HUES64 (cell line): ENCODE results near the gene CDC42BPA.
"Not testable (repeated sequence)": the region's sequence is repeated elsewhere in the genome, so short reads cannot be mapped to it uniquely, and the experiment has no call there.

ENCODE experiments used
- H3K27ac ChIP-seq: 2 replicates; pipeline ENCODE4 v1.7.0; 2013; ENCODE audit warnings: low read depth, low read length, inconsistent platforms
- H3K27me3 ChIP-seq: 2 replicates; pipeline ENCODE4 v1.6.1; 2013; ENCODE audit warnings: mild to moderate bottlenecking, low read length; ENCODE audit not compliant: insufficient read depth
- H3K36me3 ChIP-seq: 2 replicates; pipeline ENCODE4 v1.6.1; 2013; ENCODE audit warnings: mild to moderate bottlenecking, low read length; ENCODE audit not compliant: insufficient read depth
- H3K4me1 ChIP-seq: 2 replicates; pipeline ENCODE4 v1.6.1; 2013; ENCODE audit warnings: mild to moderate bottlenecking, low read length, moderate library complexity; ENCODE audit not compliant: insufficient read depth
- H3K4me3 ChIP-seq: 2 replicates; pipeline ENCODE4 v1.5.1; 2013; ENCODE audit warnings: mild to moderate bottlenecking, low read length, moderate library complexity
- H3K9ac ChIP-seq: 2 replicates; pipeline ENCODE4 v1.6.1; 2013; ENCODE audit warnings: mild to moderate bottlenecking, low read depth, low read length
- H3K9me3 ChIP-seq: 2 replicates; pipeline ENCODE4 v1.6.1; 2013; ENCODE audit warnings: low read depth, low read length; ENCODE audit not compliant: insufficient read depth
- WGBS: fragments of 150-250, 120-280 bp; methylation state at CpG from one replicate; pipeline ENCODE4 v1.1.7; 2013; ENCODE audit warnings: missing lambda C conversion rate; 5-methylcytosine and 5-hydroxymethylcytosine counted together

The CDC42BPA gene

DNA sequence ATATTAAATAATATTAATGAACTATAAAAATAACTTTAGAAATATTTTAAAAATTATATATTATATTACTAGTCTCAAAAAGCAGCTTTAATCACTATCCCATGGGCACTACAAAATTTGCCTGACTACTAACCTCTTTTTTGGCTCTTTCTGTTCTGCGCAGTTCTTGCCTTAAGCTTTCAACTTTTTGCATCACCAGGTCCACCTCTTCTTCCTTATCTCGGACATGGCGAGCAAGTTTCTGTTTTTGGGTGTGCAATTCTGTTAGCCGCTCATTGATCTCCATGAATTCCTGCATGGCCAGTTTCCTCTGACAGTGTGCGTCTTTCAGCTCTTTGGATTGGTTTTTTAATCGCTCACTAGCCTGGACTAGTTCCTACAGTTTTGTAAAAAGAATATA is 205.8 kb downstream of the CDC42BPA start:
- 94% methylated on average over 6 of the region's 6 CpGs for WGBS
- H3K4me1 ChIP-seq: no peaks in the 10 kb centered on the region
- no peak overlapping the region for H3K4me3 ChIP-seq
- H3K9ac ChIP-seq: no peak overlapping the region
- no peak overlapping the region for H3K27ac ChIP-seq
- no peaks in the 10 kb centered on the region for H3K27me3 ChIP-seq
- no peaks in the 10 kb centered on the region for H3K9me3 ChIP-seq
- H3K36me3 ChIP-seq: peaks cover 24% of the 10 kb centered on the region

GRCh38 chr1:227111782-227112181 is 206.5 kb downstream of the CDC42BPA start:
- Histone ChIP-seq H3K4me3 (no peak overlapping the region), H3K27me3 (no peaks in the 10 kb centered on the region), H3K9ac (no peak overlapping the region), H3K9me3 (no peaks in the 10 kb centered on the region), H3K4me1 (no peaks in the 10 kb centered on the region), H3K27ac (no peak overlapping the region), H3K36me3 (peaks cover 24% of the 10 kb centered on the region)
- WGBS: 88% methylated on average over 1 of the region's 2 CpGs

GRCh38 chr1:227105291-227105690 is 213.0 kb downstream of the CDC42BPA start:
- not testable (repeated sequence) for H3K4me1 ChIP-seq, H3K4me3 ChIP-seq, H3K27ac ChIP-seq, H3K9ac ChIP-seq, H3K9me3 ChIP-seq, H3K27me3 ChIP-seq
- WGBS: 91% methylated on average over 3 of the region's 3 CpGs
- peaks cover 28% of the 10 kb centered on the region for H3K36me3 ChIP-seq

- Histone ChIP-seq H3K4me1 (no peaks in the 10 kb centered on the region), H3K9me3 (no peaks in the 10 kb centered on the region), H3K36me3 (peaks cover 38% of the 10 kb centered on the region), H3K27ac (no peak overlapping the region), H3K9ac (no peak overlapping the region), H3K27me3 (no peaks in the 10 kb centered on the region), H3K4me3 (no peak overlapping the region)
- 95% methylated on average over 5 of the region's 5 CpGs for WGBS
These were observed 216.2 kb downstream of the CDC42BPA start for GRCh38 chr1:227102056-227102455.

DNA sequence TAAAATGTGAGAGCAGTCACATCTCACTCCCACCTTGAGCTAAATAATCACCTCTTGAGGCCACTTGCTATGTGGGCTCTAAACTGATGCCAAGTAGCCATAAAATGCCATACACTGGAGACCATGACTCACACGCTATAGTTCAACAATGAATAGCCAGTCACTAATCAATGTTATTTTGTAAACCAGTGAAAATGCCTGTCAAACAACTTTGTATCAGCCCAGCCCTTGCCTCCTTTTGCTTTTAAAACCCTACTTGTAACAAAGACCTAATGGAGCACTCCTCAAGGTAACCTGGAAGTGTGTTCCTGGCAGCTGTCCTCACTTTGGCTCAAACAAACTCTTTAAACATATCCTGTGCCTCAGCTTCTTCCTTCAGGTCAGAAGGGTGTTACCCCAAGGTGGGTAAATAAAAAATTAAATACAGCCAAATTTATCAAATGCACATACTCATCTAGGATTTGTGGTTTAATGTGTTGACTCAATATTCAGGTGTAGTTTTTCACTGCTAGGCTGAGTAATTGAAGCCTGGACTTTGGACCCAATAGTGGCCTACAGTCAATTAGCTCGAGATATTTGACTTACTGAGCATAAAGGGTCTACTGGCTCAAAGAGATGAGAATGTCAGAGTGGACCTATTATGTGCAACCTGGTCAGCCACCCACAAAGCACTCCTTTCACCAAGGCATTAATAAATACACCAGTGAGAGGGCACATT is 223.9 kb downstream of the CDC42BPA start:
- H3K9ac ChIP-seq: no peak overlapping the region
- no peaks in the 10 kb centered on the region for H3K9me3 ChIP-seq
- WGBS: 94% methylated on average over 2 of the region's 2 CpGs
- H3K27me3 ChIP-seq: no peaks in the 10 kb centered on the region
- no peak overlapping the region for H3K27ac ChIP-seq
- H3K36me3 ChIP-seq: peaks cover 25% of the 10 kb centered on the region
- H3K4me3 ChIP-seq: no peak overlapping the region
- H3K4me1 ChIP-seq: no peaks in the 10 kb centered on the region

DNA sequence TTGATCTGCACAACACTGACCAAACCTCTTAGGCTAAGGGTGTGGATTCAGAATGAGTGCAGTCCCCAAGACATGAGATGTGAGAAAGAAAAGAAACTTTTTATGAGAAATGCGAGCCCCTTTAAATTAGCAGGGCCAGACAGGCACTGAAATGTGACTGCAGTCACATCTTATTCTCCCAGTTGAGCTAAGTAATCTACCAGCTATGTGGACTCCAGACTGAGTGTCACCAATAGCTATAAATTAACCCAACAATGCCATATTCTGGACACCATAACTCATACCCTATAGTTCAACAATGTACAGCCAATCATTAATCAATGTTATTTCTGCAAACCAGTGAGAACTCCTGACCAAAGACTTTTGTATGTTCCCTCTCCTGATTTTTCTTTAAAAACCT is 225.0 kb downstream of the CDC42BPA start:
- Histone ChIP-seq H3K36me3 (peaks cover 14% of the 10 kb centered on the region; the same call in 1 of the 2 replicates), H3K4me1 (no peaks in the 10 kb centered on the region), H3K27me3 (no peaks in the 10 kb centered on the region), H3K27ac (no peak overlapping the region), H3K4me3 (no peak overlapping the region), H3K9me3 (no peaks in the 10 kb centered on the region), H3K9ac (no peak overlapping the region)
- 94% methylated on average over 1 of the region's 1 CpG for WGBS

GRCh38 chr1:227092069-227092468 is 226.2 kb downstream of the CDC42BPA start:
- 100% methylated on average over 1 of the region's 1 CpG for WGBS
- peaks cover 21% of the 10 kb centered on the region for H3K36me3 ChIP-seq

DNA sequence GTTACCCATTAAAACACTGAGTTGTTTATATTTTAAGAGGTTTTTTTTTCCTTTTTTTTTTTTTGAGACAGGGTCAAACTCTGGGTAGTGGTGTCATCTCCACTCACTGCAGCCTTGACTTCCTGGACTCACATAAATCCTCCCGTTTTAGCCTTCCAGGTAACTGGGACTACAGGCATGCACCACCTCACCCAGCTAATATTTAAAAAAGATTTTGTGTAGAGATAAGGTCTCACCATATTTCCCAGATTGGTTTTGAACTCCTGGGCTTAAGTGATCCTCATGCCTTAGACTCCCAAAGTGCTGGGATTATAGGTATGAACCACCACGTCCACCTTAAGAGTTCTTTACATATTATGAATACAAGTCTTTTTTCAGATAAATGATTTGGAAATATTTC is 231.7 kb downstream of the CDC42BPA start:
- no peaks in the 10 kb centered on the region for H3K4me1 ChIP-seq
- H3K9me3 ChIP-seq: no peaks in the 10 kb centered on the region; the same call in 1 of the 2 replicates
- no peak overlapping the region for H3K9ac ChIP-seq
- H3K27ac ChIP-seq: no peak overlapping the region
- peaks cover 34% of the 10 kb centered on the region for H3K36me3 ChIP-seq
- H3K4me3 ChIP-seq: no peak overlapping the region
- H3K27me3 ChIP-seq: no peaks in the 10 kb centered on the region
- 81% methylated on average over 2 of the region's 2 CpGs for WGBS

More at GRCh38 chr1:227092069-227092468, 226.2 kb downstream of the CDC42BPA start:
- H3K9me3 ChIP-seq: no peaks in the 10 kb centered on the region; the same call in 1 of the 2 replicates
- H3K27me3 ChIP-seq: no peaks in the 10 kb centered on the region
- H3K27ac ChIP-seq: no peak overlapping the region
- no peak overlapping the region for H3K9ac ChIP-seq
- no peak overlapping the region for H3K4me3 ChIP-seq
- no peaks in the 10 kb centered on the region for H3K4me1 ChIP-seq

- Histone ChIP-seq H3K9me3 (no peaks in the 10 kb centered on the region; the same call in 1 of the 2 replicates), H3K27me3 (no peaks in the 10 kb centered on the region), H3K4me1 (no peaks in the 10 kb centered on the region), H3K4me3 (no peak overlapping the region), H3K36me3 (peaks cover 24% of the 10 kb centered on the region; the same call in 1 of the 2 replicates), H3K9ac (no peak overlapping the region), H3K27ac (no peak overlapping the region)
- 94% methylated on average over 3 of the region's 4 CpGs for WGBS
These were observed 235.1 kb downstream of the CDC42BPA start for GRCh38 chr1:227082999-227083746.

- Histone ChIP-seq H3K9ac (no peak overlapping the region), H3K4me1 (0 out of 2 replicates have a peak, but pooled peaks cover 3% of the 10 kb centered on the region), H3K4me3 (no peak overlapping the region), H3K9me3 (no peaks in the 10 kb centered on the region), H3K27ac (no peak overlapping the region), H3K27me3 (no peaks in the 10 kb centered on the region), H3K36me3 (peaks cover 16% of the 10 kb centered on the region)
These were observed 240.5 kb downstream of the CDC42BPA start for GRCh38 chr1:227077783-227078182.

- H3K4me1 ChIP-seq: peaks cover 13% of the 10 kb centered on the region; the same call in 1 of the 2 replicates
- H3K27me3 ChIP-seq: no peaks in the 10 kb centered on the region
- 97% methylated on average over 4 of the region's 4 CpGs for WGBS
- H3K36me3 ChIP-seq: peaks cover 43% of the 10 kb centered on the region
- no peak overlapping the region for H3K27ac ChIP-seq
- no peak overlapping the region for H3K9ac ChIP-seq
- no peak overlapping the region for H3K4me3 ChIP-seq
- H3K9me3 ChIP-seq: no peaks in the 10 kb centered on the region
These were observed 244.5 kb downstream of the CDC42BPA start for GRCh38 chr1:227073786-227074185.
